Measurements from ENCODE around the gene ZC3H15. TPM values are rescaled to one million over a fixed set of nuclear protein-coding genes. Genes with fewer than 3 reads are reported as not detected.

Gene ZC3H15
- total RNA-seq, 2 donors from 2014 or later: 26.4 to 55.8 TPM

GRCh38 chr2:186551323-186552050 lies 65.4 kb downstream of the ZC3H15 start:
- H3K36me3 ChIP-seq (replicated peaks in 1 of 2; ENCODE audit: insufficient read depth in 1 of 2, low read depth in 2 of 2): no peaks in the 10 kb centered on the region
- H3K9me3 ChIP-seq: no peaks in the 10 kb centered on the region
- H3K4me3 ChIP-seq: no peak overlapping the region
- no peak overlapping the region for H3K27ac ChIP-seq
- intact Hi-C loops (cut with DNase I): no loop called here
- H3K27me3 ChIP-seq: no peaks in the 10 kb centered on the region
- no peak for TF ChIP-seq POLR2A (IDR thresholded peaks at IDR 0.05)
- no peak for TF ChIP-seq CTCF (IDR thresholded peaks at IDR 0.05)
- no peaks in the 10 kb centered on the region for H3K4me1 ChIP-seq
- DNase-seq (no peak), ATAC-seq (no peak)
- WGBS, 2 donors: 76 to 78% methylated on average over 8 of the region's 8 CpGs

- Histone ChIP-seq H3K4me1 (no peaks in the 10 kb centered on the region), H3K9me3 (no peaks in the 10 kb centered on the region), H3K36me3 (replicated peaks in 1 of 2; ENCODE audit: insufficient read depth in 1 of 2, low read depth in 2 of 2) (no peaks in the 10 kb centered on the region), H3K27ac (no peak overlapping the region), H3K27me3 (no peaks in the 10 kb centered on the region), H3K4me3 (no peak overlapping the region)
- intact Hi-C loops (cut with DNase I): no loop called here
- ATAC-seq (no peak), DNase-seq (no peak)
- 61 to 77% methylated on average over 1 of the region's 1 CpG for WGBS, 2 donors
- TF ChIP-seq POLR2A (IDR thresholded peaks at IDR 0.05): no peak
- no peak for TF ChIP-seq CTCF (IDR thresholded peaks at IDR 0.05)
Measured at GRCh38 chr2:186554429-186554828, 68.4 kb downstream of the ZC3H15 start.

GRCh38 chr2:186554850-186555671 lies 69.0 kb downstream of the ZC3H15 start:
- WGBS, 2 donors: 71 to 73% methylated on average over 8 of the region's 8 CpGs
- Histone ChIP-seq H3K4me1 (no peaks in the 10 kb centered on the region), H3K36me3 (replicated peaks in 1 of 2; ENCODE audit: insufficient read depth in 1 of 2, low read depth in 2 of 2) (no peaks in the 10 kb centered on the region), H3K27ac (no peak overlapping the region), H3K9me3 (no peaks in the 10 kb centered on the region), H3K4me3 (no peak overlapping the region), H3K27me3 (no peaks in the 10 kb centered on the region)
- no peak for DNase-seq
- intact Hi-C loops (cut with DNase I): no loop called here
- no peak for ATAC-seq
- TF ChIP-seq CTCF (IDR thresholded peaks at IDR 0.05) (no peak), POLR2A (IDR thresholded peaks at IDR 0.05) (no peak)

DNA sequence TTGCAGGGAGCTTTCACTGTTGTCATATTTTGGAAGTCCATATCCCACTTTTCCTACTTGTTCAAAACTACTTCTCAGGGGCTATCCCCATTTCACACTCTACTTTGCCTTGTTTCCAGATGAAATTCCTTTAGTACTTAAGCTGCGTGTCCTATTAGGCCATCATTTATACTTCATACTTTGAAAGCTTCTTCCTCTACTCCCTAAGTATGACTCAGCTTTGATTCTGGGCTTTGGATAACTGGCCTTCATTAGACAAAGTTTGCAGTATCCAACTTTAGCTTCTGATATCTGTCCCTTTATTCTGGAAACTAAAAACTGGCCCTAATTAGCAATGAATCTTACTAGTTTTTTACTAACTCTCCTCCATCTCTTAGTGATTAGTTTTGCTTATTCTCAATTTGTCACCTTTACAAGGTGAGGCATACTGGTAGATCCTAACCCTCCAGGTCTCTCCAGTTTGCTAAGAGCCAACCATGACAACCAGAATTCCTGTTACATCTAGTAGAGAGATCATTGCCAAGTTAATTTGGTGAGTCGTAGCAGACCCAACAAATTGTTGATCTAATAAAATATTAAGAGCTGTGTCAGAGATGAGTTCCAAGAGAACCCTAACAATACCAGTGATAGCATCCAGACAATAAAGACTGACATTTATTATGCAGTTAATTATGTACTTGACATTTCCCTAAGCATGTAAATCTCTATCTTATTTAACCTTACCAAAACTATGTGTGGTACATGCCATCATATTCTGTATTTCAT lies 72.6 kb downstream of the ZC3H15 start:
- H3K36me3 ChIP-seq (replicated peaks in 1 of 2; ENCODE audit: insufficient read depth in 1 of 2, low read depth in 2 of 2): no peaks in the 10 kb centered on the region
- no peaks in the 10 kb centered on the region for H3K27me3 ChIP-seq
- ATAC-seq: no peak
- intact Hi-C loops (cut with DNase I): no loop called here
- no peak for DNase-seq
- H3K9me3 ChIP-seq: no peaks in the 10 kb centered on the region
- 77 to 81% methylated on average over 2 of the region's 2 CpGs for WGBS, 2 donors
- no peak overlapping the region for H3K27ac ChIP-seq
- no peaks in the 10 kb centered on the region for H3K4me1 ChIP-seq
- TF ChIP-seq POLR2A (IDR thresholded peaks at IDR 0.05): no peak
- no peak overlapping the region for H3K4me3 ChIP-seq

Other genes starting within 250 kb of the ZC3H15 start
- 10 to 100 TPM; 48.0 to 72.8 TPM for gene ITGAV, start 103.8 kb downstream of the ZC3H15 start, total RNA-seq
- 1 to 10 TPM; 2.6 to 3.0 TPM for gene FAM171B, start 207.8 kb downstream of the ZC3H15 start, total RNA-seq